GM18499 (cell line): ENCODE data around the gene DUSP9.

Experiments used
- ATAC-seq: cut with Tn5 transposase; IDR thresholded peaks from one replicate; pipeline ENCODE4 v1.9.1; 2021; ENCODE audit warnings: moderate number of reproducible peaks; ENCODE audit not compliant: insufficient read depth, unreplicated experiment

Gene DUSP9

GRCh38 chrX:153635388-153635787 is 11.6 kb upstream of the DUSP9 start:
- no peak for ATAC-seq

GRCh38 chrX:153635788-153636668 is 11.0 kb upstream of the DUSP9 start:
- no peak for ATAC-seq

- ATAC-seq = no peak
These were observed 10.3 kb upstream of the DUSP9 start for GRCh38 chrX:153636716-153637115.

GRCh38 chrX:153637121-153638040 is 9.6 kb upstream of the DUSP9 start:
- no peak for ATAC-seq

- ATAC-seq = no peak
These were observed 9.0 kb upstream of the DUSP9 start for GRCh38 chrX:153638041-153638371.

GRCh38 chrX:153638436-153639176 is 8.4 kb upstream of the DUSP9 start:
- ATAC-seq = no peak

GRCh38 chrX:153639177-153640044 is 7.6 kb upstream of the DUSP9 start:
- no peak for ATAC-seq

- ATAC-seq = no peak
These were observed 6.8 kb upstream of the DUSP9 start for GRCh38 chrX:153640045-153640686.

GRCh38 chrX:153640736-153641575 is 6.0 kb upstream of the DUSP9 start:
- ATAC-seq = no peak

GRCh38 chrX:153641627-153642026 is 5.4 kb upstream of the DUSP9 start:
- no peak for ATAC-seq

GRCh38 chrX:153642051-153642654 is 4.8 kb upstream of the DUSP9 start:
- no peak for ATAC-seq

GRCh38 chrX:153642655-153643430 is 4.2 kb upstream of the DUSP9 start:
- no peak for ATAC-seq

- ATAC-seq = no peak
These were observed 3.3 kb upstream of the DUSP9 start for GRCh38 chrX:153643431-153644351.

GRCh38 chrX:153644356-153645125 is 2.5 kb upstream of the DUSP9 start:
- ATAC-seq = no peak

- no peak for ATAC-seq
These were observed 1.9 kb upstream of the DUSP9 start for GRCh38 chrX:153645151-153645550.
